IMR-90 (cell line): ENCODE results near the gene DNTT. TPM values are rescaled to one million over a fixed set of nuclear protein-coding genes. Genes with fewer than 3 reads are reported as not detected.

Experiments
- ATAC-seq: fragments of 200-7000 bp; cut with Tn5 transposase; 2 replicates; pipeline ENCODE4 v1.9.1; 2020; ENCODE audit warnings: low read depth, mild to moderate bottlenecking, moderate library complexity
- BruUV-seq: library from RNA; stranded (reverse); fragments of 400-500 nt; replicated peaks from 2 replicates; lab custom pipeline; 2021; lab: Mats Ljungman, UMichigan
- CTCF ChIA-PET: fragments of 300-600 bp; formaldehyde crosslinking; extraction: SDS; loops from one replicate; lab custom pipeline; 2021; ENCODE audit warnings: antibody characterized with exemption; lab: Yijun Ruan, JAX
- POLR2A ChIA-PET: fragments of 300-600 bp; sonication (Branson Sonifier 250); formaldehyde crosslinking; loops from one replicate; lab custom pipeline; 2022; ENCODE audit warnings: antibody characterized with exemption; ENCODE audit not compliant: unreplicated experiment; lab: Charles Lee
- DNase-seq: peaks from one replicate; pipeline ENCODE4 v3.0.0; 2013
- H2AFZ ChIP-seq: replicated peaks from 2 replicates; pipeline ENCODE3; 2013; ENCODE audit warnings: low read length, mild to moderate bottlenecking; ENCODE audit not compliant: poor library complexity
- H2AK5ac ChIP-seq: 2 replicates; pipeline ENCODE4 v1.6.1; 2013; ENCODE audit warnings: low read depth, low read length, inconsistent platforms
- H2AK9ac ChIP-seq: replicated peaks from 2 replicates; pipeline ENCODE3; 2013; ENCODE audit warnings: mild to moderate bottlenecking, low read depth, low read length, moderate library complexity; ENCODE audit not compliant: poor library complexity
- H2BK120ac ChIP-seq: 2 replicates; pipeline ENCODE4 v1.6.1; 2013; ENCODE audit warnings: low read depth, low read length, inconsistent platforms
- H2BK15ac ChIP-seq: 3 replicates; pipeline ENCODE4 v1.6.1; 2013; ENCODE audit warnings: low read depth, low read length, inconsistent platforms
- H2BK20ac ChIP-seq: 2 replicates; pipeline ENCODE4 v1.6.1; 2013; ENCODE audit warnings: low read depth, mild to moderate bottlenecking, inconsistent platforms, low read length, moderate library complexity
- H2BK5ac ChIP-seq: 2 replicates; pipeline ENCODE4 v1.6.1; 2013; ENCODE audit warnings: mild to moderate bottlenecking, low read depth, low read length, inconsistent platforms; ENCODE audit not compliant: poor library complexity, severe bottlenecking
- H3K14ac ChIP-seq: replicated peaks from 2 replicates; pipeline ENCODE4 v1.6.1; 2013; ENCODE audit warnings: low read depth, low read length, inconsistent platforms
- H3K18ac ChIP-seq: 2 replicates; pipeline ENCODE4 v1.6.1; 2013; ENCODE audit warnings: low read depth, low read length, control low read depth
- H3K23ac ChIP-seq: 2 replicates; pipeline ENCODE4 v1.6.1; 2013; ENCODE audit warnings: low read depth, low read length, inconsistent platforms
- H3K27ac ChIP-seq: 2 replicates; pipeline ENCODE4 v1.5.1; 2013; ENCODE audit warnings: mild to moderate bottlenecking, control low read depth, low read length; ENCODE audit not compliant: insufficient read depth
- H3K27me3 ChIP-seq: 2 replicates; pipeline ENCODE4 v1.6.1; 2013; ENCODE audit warnings: low read length; ENCODE audit not compliant: control insufficient read depth, insufficient read depth
- H3K36me3 ChIP-seq: 2 replicates; pipeline ENCODE4 v1.6.1; 2013; ENCODE audit warnings: low read length, mixed read lengths; ENCODE audit not compliant: control insufficient read depth, insufficient read depth
- H3K4ac ChIP-seq: 2 replicates; pipeline ENCODE4 v1.6.1; 2013; ENCODE audit warnings: low read depth, low read length, inconsistent platforms
- H3K4me1 ChIP-seq: 2 replicates; pipeline ENCODE4 v1.6.1; 2013; ENCODE audit warnings: low read length, mixed read lengths; ENCODE audit not compliant: control insufficient read depth, insufficient read depth
- H3K4me2 ChIP-seq: 2 replicates; pipeline ENCODE4 v1.6.1; 2013; ENCODE audit warnings: low read depth, mild to moderate bottlenecking, control low read depth, low read length, moderate library complexity
- H3K4me3 ChIP-seq: 2 replicates; pipeline ENCODE4 v1.5.1; 2013; ENCODE audit warnings: low read depth, mild to moderate bottlenecking, control low read depth, low read length, moderate library complexity; ENCODE audit not compliant: insufficient read depth
- H3K56ac ChIP-seq: 2 replicates; pipeline ENCODE4 v1.6.1; 2013; ENCODE audit warnings: low read length, inconsistent platforms; ENCODE audit not compliant: insufficient read depth; ENCODE audit errors: extremely low read depth
- H3K79me1 ChIP-seq, 2 experiments: 2 replicates each; pipeline ENCODE4 v1.6.1; 2013; ENCODE audit warnings: low read length in 2 of 2, inconsistent platforms in 1 of 2, low read depth in 1 of 2
- H3K9ac ChIP-seq: 2 replicates; pipeline ENCODE4 v1.6.1; 2013; ENCODE audit warnings: low read depth, low read length, control low read depth
- H3K9me1 ChIP-seq: 2 replicates; pipeline ENCODE4 v1.6.1; 2013; ENCODE audit warnings: low read length, inconsistent platforms; ENCODE audit not compliant: insufficient read depth
- H3K9me3 ChIP-seq: 2 replicates; pipeline ENCODE4 v1.6.1; 2013; ENCODE audit warnings: low read length; ENCODE audit not compliant: control insufficient read depth, insufficient read depth
- H4K20me1 ChIP-seq: 2 replicates; pipeline ENCODE4 v1.6.1; 2013; ENCODE audit warnings: low read length, inconsistent platforms; ENCODE audit not compliant: insufficient read depth
- H4K5ac ChIP-seq: 2 replicates; pipeline ENCODE4 v1.6.1; 2013; ENCODE audit warnings: mild to moderate bottlenecking, low read depth, low read length, control low read depth
- H4K8ac ChIP-seq, 2 experiments: 2 replicates each; pipeline ENCODE4 v1.6.1; 2013; ENCODE audit warnings: low read depth in 2 of 2, low read length in 2 of 2, control low read depth in 1 of 2, inconsistent platforms in 1 of 2
- H4K91ac ChIP-seq: 2 replicates; pipeline ENCODE4 v1.6.1; 2013; ENCODE audit warnings: low read depth, low read length, inconsistent platforms; ENCODE audit not compliant: insufficient read depth
- BHLHE40 ChIP-seq: fragments of 150-350 bp; IDR thresholded peaks from 2 replicates; pipeline ENCODE4 v1.6.1; 2016; ENCODE audit warnings: mild to moderate bottlenecking, low read depth, low read length
- POLR2A ChIP-seq: IDR thresholded peaks from 2 replicates; pipeline ENCODE4 v1.6.1; 2012; ENCODE audit warnings: mild to moderate bottlenecking, low read depth, low read length
- RCOR1 ChIP-seq: IDR thresholded peaks from 2 replicates; pipeline ENCODE4 v1.6.1; 2012; ENCODE audit warnings: mild to moderate bottlenecking, low read length, improper control_type of control experiment; ENCODE audit not compliant: insufficient replicate concordance
- USF2 ChIP-seq: fragments of 150-350 bp; IDR thresholded peaks from 2 replicates; pipeline ENCODE4 v1.6.1; 2017; ENCODE audit warnings: mild to moderate bottlenecking, antibody characterized with exemption, low read length, low read depth
- WGBS, 2 experiments: methylation state at CpG; one replicate each; pipeline versions ENCODE4 v1.1.5 to v1.1.7; 2013; ENCODE audit warnings: missing lambda C conversion rate in 2 of 2; ENCODE audit not compliant: insufficient read length in 1 of 2; ENCODE audit errors: extremely low coverage in 2 of 2; 5-methylcytosine and 5-hydroxymethylcytosine counted together
- dilution Hi-C: fragments of 300-500 bp; cut with HindIII; formaldehyde crosslinking; loops from one replicate; pipeline ENCODE4 v1.14.3; 2018; ENCODE audit warnings: low sequenced_read_pairs; ENCODE audit not compliant: unreplicated experiment
- in situ Hi-C: fragments of 300-500 bp; cut with MboI; formaldehyde crosslinking; loops from 3 replicates; pipeline ENCODE4 v1.14.3; 2019; ENCODE audit warnings: low sequenced_read_pairs, inconsistent platforms, mixed read lengths
- intact Hi-C: fragments of 100-400 bp; cut with micrococcal nuclease; formaldehyde crosslinking; loops from 2 replicates; pipeline ENCODE4 v1.10.0; 2022
- polyA plus RNA-seq, 3 experiments: library from polyadenylated mRNA; depleted of rRNA; stranded (reverse); fragments of >200 nt; gene quantifications; 2 replicates each; pipeline ENCODE4 v1.2.3, GENCODE V29; 2012; ENCODE audit warnings: low replicate concordance in 1 of 3
- total RNA-seq: library from RNA; depleted of rRNA; stranded (reverse); fragments of >200 nt; gene quantifications from 2 replicates; pipeline ENCODE4 v1.2.3, GENCODE V29; 2012
- TF ChIP-seq, protein P1 (sequence below): fragments of 150-350 bp; IDR thresholded peaks from 2 replicates; pipeline ENCODE4 v1.6.1; 2016; ENCODE audit warnings: low read depth, mild to moderate bottlenecking, low read length, moderate library complexity, borderline replicate concordance

DNTT gene
- total and polyA plus RNA-seq, 2 of the 4 experiments (the other 2 are of a cell fraction) = not detected

- no peak for TF ChIP-seq RCOR1
Measured at GRCh38 chr10:96334616-96335526, 30.6 kb downstream of the DNTT start (continued).

DNA sequence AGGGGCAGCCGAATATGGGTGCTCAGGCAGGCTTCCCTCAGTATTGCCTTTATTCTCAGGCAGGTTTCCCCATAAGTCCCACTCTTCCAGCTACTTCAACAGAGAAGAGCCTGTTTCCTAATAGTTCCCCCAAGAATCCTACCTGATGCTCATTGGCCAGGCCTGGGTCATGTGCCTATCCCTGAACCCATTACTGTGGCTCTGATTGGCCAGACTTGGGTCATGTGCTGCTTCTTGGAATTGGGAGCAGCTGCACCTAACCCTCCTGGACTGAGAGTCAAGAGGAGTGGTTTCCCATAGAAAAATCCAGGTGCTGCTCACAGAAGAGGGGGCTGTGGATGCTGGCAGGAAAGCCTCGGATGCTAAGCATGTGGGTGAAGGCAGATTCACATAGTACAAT lies 32.9 kb downstream of the DNTT start:
- DNase-seq (no peak), ATAC-seq (no peak)
- Histone ChIP-seq H2BK15ac (no peak overlapping the region), H4K20me1 (no peaks in the 10 kb centered on the region), H3K4me1 (no peaks in the 10 kb centered on the region), H2AK5ac (no peak overlapping the region), H3K4me3 (no peak overlapping the region), H3K9me1 (no peaks in the 10 kb centered on the region), H2BK5ac (no peak overlapping the region), H3K14ac (no peak overlapping the region), H2BK120ac (no peak overlapping the region), H3K9me3 (no peaks in the 10 kb centered on the region), H3K56ac (no peak overlapping the region), H2AFZ (no peak overlapping the region), H4K8ac (no peak overlapping the region), H3K18ac (no peak overlapping the region), H4K5ac (no peak overlapping the region), H3K27ac (no peak overlapping the region), H3K4ac (no peak overlapping the region), H3K36me3 (no peaks in the 10 kb centered on the region), H2BK20ac (no peak overlapping the region), H3K4me2 (no peak overlapping the region), H3K9ac (no peak overlapping the region), H3K79me1 (no peaks in the 10 kb centered on the region), H3K23ac (no peak overlapping the region), H4K91ac (no peak overlapping the region), H2AK9ac (no peak overlapping the region), H3K27me3 (no peaks in the 10 kb centered on the region; the same call in none of the 2 replicates)
- POLR2A ChIA-PET = no interaction called here
- no CpG with 5 or more reads among the region's 2 CpGs for WGBS, 2 experiments
- intact Hi-C loops = no loop called here
- no peak for TF ChIP-seq POLR2A
- peak; percentile 72; the same call in 1 of the 2 replicates for TF ChIP-seq USF2
- no peak for TF ChIP-seq BHLHE40
- TF ChIP-seq, protein P1, sequence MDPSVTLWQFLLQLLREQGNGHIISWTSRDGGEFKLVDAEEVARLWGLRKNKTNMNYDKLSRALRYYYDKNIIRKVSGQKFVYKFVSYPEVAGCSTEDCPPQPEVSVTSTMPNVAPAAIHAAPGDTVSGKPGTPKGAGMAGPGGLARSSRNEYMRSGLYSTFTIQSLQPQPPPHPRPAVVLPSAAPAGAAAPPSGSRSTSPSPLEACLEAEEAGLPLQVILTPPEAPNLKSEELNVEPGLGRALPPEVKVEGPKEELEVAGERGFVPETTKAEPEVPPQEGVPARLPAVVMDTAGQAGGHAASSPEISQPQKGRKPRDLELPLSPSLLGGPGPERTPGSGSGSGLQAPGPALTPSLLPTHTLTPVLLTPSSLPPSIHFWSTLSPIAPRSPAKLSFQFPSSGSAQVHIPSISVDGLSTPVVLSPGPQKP = no peak
- CTCF ChIA-PET = interaction anchor here (0.6 kb wide), 1 partner anchor 38 kb away, joined by 7 read pairs; no protein-coding TSS in a partner anchor
- in situ Hi-C loops = no loop called here
- no TSS peak for BruUV-seq
- dilution Hi-C loops = no loop called here
